Endometrial microvascular endothelial cells (primary cell): ENCODE results near the gene DLG2. TPM values are rescaled to one million over a fixed set of nuclear protein-coding genes. Genes with fewer than 3 reads are reported as not detected.

Source experiments
- in situ Hi-C: cut with HindIII; loops from 2 replicates; pipeline ENCODE4 v1.10.0; 2017; ENCODE audit warnings: low sequenced_read_pairs, low pct_unique_long_range_greater_than_20kb; ENCODE audit errors: inconsistent ontology term
- total RNA-seq: library from RNA; depleted of rRNA; stranded (reverse); fragments of >200 nt; gene quantifications from one replicate; pipeline ENCODE4 v1.2.3, GENCODE V29; 2015; ENCODE audit errors: inconsistent ontology term

The DLG2 gene
- total RNA-seq, 1 donor from 2014 or later, result not detected

DNA sequence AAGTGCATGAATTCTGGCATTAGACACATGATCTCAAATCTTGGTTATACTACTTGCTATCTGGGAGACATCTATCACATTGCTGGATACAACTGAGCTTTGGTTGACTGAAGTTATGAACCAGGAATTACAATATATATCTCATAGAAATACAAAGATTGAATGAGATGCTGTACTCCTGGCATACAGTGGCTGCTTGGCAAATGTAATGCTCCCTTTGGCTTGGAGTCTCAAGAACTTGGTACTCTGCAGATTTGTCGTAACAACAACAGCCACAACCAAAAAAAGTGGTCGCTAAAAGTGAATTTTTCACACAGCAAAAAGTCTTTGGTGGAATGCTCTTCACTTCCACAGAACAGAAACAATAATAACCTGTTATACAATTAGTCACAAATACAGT is 1082.6 kb downstream of the DLG2 start:
- in situ Hi-C loops, result no loop called here

GRCh38 chr11:84543367-84544159 is 1083.6 kb downstream of the DLG2 start:
- in situ Hi-C loops, result no loop called here

DNA sequence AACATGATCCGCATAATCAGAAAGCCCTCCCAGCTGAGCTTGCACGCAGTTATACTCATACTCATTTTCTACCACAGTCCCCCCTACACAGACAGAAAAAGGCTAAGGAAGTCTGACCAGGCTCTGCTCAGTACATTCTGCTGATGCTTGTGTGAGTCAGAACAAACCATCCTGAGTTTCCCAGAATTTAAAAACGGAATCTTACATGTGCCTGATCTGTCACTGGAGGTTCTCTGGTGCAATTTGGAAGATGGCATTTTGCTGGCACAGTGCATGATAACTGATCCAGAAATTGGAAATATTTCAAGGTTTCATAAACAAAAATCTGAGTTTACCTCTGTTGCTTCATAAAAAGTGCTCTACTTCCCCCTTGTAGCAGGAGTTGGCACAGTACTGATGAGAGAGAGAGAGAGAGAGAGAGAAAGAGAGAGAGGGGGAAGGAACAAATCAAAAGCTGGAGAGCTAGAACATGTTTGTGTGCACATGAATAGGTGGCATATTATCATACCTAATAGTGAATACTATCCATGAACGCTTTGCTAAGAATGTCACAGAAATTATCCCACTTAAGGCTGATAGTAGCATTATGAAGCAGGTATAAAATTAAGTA is 1085.3 kb downstream of the DLG2 start:
- in situ Hi-C loops, result no loop called here

DNA sequence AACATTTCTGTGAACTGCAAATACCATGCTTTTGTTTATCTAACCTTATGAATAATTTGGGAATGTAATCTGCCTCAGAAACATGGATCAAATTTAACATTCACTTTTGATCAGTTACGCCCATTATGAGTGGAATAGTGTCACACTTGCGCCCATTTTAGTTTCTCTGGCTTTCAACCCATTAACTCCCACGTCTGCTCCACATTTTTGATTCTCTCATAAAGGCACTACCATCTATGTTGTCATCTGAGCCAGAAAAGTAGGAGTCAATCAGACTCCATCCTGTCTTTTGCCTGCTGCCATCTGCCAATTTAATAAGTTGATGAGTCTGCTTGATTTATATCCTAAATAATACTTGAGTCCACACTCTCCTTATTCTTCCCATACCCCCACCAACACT is 1090.7 kb downstream of the DLG2 start:
- in situ Hi-C loops, result no loop called here

GRCh38 chr11:84532364-84532763 is 1094.8 kb downstream of the DLG2 start:
- in situ Hi-C loops, result no loop called here

GRCh38 chr11:84526250-84526649 is 1100.9 kb downstream of the DLG2 start:
- in situ Hi-C loops, result no loop called here

GRCh38 chr11:84524422-84525051 is 1102.6 kb downstream of the DLG2 start:
- in situ Hi-C loops, result no loop called here

GRCh38 chr11:84522331-84522730 is 1104.8 kb downstream of the DLG2 start:
- in situ Hi-C loops, result no loop called here

DNA sequence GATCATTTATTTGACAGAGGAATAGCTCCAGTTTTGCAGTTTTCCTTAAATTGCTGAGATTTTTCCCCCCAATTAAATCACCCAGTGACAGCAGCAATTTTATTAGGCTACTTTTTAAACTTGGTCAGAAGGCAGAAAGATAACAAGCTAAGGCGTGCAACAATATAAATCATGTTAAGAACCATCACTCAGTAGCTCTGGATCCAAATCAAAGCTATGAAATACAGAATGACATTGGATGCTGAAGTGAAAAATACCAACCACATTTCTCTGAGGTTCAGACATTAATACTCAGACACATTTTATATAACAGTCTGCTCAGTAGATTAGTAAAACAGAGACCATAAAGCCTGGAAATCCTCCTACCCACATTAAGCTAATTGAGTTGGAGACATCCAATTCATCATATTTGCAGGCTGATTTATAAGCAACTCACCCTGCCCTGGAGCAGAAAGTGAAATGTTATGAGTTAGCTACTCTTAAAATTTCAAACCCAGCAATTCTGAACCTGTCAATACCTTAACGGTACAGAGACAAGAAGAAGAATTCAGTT is 1108.4 kb downstream of the DLG2 start:
- in situ Hi-C loops, result no loop called here

GRCh38 chr11:84514436-84514835 is 1112.7 kb downstream of the DLG2 start:
- in situ Hi-C loops, result no loop called here

DNA sequence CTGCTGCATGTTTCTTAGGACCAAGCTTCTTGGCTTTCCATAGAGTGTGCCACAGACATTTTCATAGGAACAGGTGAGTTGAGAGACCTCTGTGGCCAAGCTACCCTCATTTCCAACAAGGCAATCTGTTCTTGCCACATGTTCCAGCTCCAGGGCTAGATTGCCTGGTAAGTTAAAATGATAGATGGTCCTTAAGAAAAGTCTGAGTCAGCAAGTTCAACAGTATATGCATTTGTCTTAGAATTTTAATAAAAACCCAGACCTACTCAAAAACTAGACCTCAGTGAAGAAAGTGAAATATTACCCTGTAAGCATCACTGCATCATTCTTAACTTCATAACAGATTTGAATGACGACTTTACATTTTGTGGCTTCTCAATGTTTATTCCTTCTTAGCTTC is 1123.6 kb downstream of the DLG2 start:
- in situ Hi-C loops, result no loop called here

GRCh38 chr11:84501750-84502149 is 1125.4 kb downstream of the DLG2 start:
- in situ Hi-C loops, result no loop called here

GRCh38 chr11:84497981-84498411 is 1129.1 kb downstream of the DLG2 start:
- in situ Hi-C loops, result no loop called here

DNA sequence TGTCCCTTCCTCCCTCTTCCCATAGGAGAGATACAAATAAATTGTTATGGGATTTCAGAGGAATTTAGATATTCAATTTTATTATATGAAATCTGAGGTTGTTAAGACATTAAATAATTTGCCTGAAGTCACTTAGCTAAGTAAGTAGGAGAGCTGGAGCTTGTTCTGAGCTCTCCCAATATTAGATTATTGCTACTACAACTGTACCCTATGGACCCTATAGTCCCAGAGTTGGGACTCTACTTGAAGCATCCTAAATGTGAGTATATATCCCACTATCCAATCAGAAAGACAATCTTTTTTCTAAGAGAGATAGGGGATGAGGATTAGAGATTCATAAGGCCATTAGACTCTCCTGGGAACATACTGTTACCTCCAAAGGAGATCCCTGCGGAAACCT is 1130.0 kb downstream of the DLG2 start:
- in situ Hi-C loops, result no loop called here

- in situ Hi-C loops, result no loop called here
Observed at GRCh38 chr11:84496122-84496521, 1131.0 kb downstream of the DLG2 start.

DNA sequence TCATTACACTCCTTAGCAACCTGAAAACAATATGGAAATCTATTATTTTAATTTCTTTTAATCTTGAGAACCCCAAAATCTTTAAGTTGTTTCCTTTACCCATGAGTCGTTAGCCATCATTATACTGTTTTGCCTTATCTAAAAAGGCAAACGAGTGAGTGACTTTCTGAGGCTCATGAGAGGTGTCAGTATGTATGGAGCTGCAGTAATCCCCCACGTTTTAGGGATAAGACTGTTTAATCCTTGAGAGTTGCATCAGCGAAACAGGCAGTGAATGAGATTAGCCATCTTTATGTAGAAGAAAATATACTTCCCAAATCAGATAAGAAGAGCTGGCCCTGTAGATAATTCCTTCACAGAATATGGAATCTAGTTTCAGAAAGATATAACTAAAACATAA is 1147.0 kb downstream of the DLG2 start:
- in situ Hi-C loops, result no loop called here

- in situ Hi-C loops, result no loop called here
Observed at GRCh38 chr11:84476581-84476980, 1150.6 kb downstream of the DLG2 start.

GRCh38 chr11:84471501-84471900 is 1155.6 kb downstream of the DLG2 start:
- in situ Hi-C loops, result no loop called here

- in situ Hi-C loops, result no loop called here
Observed at GRCh38 chr11:84468235-84468634, 1158.9 kb downstream of the DLG2 start.

DNA sequence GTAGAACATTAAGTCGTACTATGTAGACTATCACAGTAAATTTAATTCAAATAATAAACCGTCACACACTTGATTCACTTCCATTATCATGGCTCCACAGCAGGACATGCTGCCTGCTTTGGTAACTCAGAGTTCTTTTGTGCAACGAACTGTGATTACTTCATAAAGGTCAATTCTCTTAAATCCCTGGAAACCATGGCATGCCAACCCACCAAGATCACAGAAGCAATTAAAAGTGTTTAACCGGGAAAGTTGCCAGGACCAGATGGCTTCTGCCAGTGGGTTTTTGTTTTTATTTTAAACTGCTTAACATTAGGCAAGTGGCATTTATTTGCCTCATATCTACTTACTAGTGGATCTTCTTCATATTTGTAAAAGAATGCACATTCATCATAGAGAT is 1162.1 kb downstream of the DLG2 start:
- in situ Hi-C loops, result no loop called here
